CD4-positive, alpha-beta T cell treated with Interleukin-17A for 1 hour (primary cell): ENCODE data around the gene BHMT.
A peak's percentile ranks its signal among the peaks of the same experiment; 100 is the strongest.

Experiments
- DNase-seq: peaks from one replicate; pipeline ENCODE4 v3.0.0-alpha.2; 2020

The BHMT gene, protein sequence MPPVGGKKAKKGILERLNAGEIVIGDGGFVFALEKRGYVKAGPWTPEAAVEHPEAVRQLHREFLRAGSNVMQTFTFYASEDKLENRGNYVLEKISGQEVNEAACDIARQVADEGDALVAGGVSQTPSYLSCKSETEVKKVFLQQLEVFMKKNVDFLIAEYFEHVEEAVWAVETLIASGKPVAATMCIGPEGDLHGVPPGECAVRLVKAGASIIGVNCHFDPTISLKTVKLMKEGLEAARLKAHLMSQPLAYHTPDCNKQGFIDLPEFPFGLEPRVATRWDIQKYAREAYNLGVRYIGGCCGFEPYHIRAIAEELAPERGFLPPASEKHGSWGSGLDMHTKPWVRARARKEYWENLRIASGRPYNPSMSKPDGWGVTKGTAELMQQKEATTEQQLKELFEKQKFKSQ

DNA sequence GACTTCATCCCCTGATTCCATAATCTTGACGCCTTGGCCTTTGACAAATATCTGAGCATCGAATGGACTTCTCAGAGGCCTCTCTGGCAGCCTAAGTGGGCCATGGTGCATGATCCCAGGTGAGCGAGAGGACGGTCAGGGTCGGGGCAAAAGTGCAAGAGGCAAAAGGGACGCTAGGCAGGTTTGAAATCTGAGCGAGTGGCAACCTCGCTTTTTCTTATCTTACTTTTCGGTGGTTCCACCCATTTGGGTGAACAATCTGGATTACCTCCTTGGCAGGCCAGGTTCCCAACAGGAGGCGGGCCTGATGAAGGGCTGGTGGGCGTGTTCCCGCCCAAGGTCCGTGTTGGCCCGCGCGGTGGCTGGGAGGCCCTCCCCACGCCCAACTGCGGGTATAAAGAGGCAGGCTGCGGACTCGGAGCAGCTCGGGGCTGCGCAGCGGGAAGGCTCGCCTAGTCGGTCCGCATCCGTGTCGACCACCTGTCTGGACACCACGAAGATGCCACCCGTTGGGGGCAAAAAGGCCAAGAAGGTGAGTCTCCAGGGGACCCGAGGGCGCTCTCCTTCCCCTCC is at the start of gene BHMT:
Gene BHMT, plus strand, starts transcription at position 423 of the 573 bp plus-strand sequence. Its CDS starts 77 bp downstream, at position 500.
- no peak for DNase-seq

DNA sequence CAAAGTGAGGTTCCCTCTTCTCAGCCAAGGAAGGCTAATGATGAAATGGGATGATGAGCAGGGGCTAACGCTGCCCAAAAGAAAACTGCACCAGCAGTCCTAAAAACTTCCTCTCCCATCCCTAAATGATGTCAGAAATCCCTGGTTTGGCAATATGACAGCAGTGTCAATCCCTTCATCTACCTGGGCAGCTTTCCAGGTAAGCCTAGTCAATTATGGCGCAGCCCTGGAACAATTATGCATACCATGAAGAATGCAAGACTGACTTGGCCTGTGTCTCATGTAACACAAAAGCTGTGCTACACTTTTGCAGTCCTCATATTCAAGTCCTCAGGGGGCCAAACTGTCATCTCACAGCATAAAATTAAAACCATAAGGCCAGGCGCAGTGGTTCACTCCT is 49.2 kb upstream of the BHMT start:
- no peak for DNase-seq

DNA sequence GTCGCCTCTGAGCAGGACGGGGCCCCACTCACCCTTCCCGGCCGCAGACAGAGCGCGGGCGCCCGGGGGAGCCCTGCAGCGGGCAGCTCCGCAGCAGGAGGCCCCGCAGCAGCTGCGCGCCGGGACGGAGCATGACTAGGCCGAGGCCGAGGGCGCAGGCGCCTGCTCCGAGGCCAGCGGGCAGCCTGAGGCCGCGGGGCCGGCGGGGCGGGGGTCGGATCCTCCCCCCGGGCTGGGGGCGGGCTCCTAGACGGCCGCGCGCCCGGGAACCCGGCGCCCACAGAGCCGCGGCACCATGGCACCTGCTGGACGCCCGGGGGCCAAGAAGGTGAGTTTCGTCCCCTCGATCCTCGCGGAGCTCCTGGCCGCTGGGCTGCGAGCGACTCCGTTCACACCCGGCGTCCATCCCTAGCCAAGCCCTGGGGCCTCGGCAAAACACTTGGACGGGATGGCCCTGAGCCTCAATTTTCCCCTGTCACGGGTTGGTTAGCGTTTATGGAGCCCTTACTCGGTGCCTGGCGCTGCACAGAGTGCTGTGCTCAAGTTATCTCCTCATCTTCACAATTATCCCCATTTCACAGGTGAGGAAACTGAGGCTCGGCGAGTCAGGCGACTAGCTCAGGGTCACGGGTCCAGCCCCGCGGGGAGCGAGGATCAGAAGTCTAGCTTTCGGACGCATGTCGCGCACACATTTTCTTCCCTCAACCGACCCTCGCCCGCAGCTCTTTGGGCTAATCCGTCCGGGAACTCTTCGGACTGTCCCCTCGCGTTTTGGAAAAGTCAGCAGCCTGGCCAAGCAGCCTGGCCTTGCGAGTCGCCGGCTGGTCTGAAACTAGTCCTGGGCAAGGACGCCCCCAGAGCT is 41.9 kb upstream of the BHMT start, which contains the start of the genes BHMT2 and DMGDH:
Gene BHMT2, plus strand, starts transcription at position 280 of the 862 bp plus-strand sequence. Its CDS starts 16 bp downstream, at position 296.
Gene DMGDH, minus strand, starts transcription at position 187 of the 862 bp plus-strand sequence. Its CDS starts 54 bp downstream, at position 133.
- no peak for DNase-seq

DNA sequence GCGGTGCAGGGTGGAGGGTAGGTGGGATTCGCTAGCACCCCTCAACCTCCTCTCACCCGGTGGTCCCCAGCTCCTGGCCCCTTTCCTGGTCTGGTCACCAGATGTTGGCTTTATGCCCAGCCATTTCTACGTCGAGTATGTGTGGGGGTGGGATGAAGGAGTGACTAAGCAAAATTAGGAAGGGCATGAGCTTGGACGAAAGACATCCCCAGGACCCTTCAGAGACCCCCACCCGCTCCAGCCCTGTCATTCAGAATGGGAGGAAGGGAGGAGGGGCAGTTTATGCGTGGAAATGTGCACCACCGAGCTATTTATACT is 41.3 kb upstream of the BHMT start:
- DNase-seq, result no peak

DNA sequence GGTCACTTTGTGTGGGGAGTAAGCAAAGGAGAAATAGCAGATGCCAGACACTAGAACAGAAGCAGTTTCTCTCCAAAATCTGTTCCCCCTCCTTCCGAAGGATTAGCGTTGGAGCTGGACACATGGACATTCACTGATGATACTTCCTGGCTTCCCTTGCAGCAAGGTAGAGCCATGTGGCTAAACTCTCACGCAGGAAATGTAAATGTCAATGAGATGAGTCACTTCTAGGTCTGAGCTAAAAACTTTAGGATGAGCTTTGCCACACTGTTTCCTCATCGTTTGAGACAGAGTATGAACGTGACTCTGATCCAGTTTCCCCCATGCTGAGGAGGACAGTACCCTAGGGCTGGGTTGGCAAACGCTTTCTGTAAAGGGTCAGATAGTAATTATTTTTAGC is 37.0 kb upstream of the BHMT start:
- DNase-seq, result no peak

DNA sequence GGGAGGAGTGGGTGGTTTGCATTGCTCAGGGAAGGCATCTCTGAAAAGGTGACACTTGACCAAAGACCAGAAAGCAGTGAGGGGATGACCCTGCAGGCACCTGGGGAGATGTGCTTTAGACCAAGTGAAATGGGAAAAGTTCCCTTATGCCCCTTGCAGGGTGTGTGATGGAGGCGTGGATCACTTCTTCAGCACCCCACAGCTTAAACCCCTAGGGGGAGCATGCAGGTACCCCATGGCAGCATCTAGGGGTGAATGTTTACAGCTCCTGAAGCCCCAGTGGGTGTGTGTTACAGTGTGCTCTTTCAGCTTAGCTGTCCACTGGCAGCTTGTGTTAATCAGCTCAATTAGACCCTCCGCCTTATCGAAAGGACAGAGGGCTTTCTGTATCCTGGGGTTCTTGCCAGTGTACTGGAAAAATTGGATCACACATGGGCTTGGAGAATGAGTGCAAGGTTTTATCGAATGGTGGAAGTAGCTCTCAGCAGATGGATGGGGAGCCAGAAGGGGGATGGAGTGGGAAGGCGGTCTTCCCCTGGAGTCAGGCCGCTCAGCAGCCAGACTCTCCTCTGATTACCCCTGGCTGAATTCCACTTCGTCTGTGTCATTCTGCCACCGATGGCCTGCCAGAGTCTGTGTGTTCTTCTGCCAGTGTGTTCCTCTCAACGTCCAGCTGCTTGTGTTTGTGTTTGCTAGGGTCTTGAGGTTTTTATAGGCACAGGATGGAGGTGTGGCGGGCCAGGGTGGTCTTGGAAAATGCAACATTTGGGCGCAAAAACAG is 35.8 kb upstream of the BHMT start:
- DNase-seq, result no peak

DNA sequence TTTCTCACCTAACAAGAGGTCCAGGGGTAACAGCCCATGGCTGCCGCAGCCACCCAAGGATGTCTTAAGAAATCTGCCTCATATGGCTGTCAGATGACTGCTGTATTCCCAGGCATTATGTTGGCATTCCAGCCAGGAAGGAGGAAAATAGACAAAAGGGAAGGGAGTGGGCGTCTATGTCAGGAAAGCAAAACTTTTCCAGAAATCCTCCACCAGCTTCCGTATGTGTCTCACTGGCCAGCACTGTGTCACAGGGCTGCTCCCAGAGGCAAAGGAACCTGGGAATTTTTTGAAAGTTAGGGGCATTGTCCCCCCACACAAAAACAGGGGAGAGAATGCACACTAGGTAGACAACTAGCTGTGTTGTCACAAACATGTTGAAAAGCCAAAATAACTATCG is 34.8 kb upstream of the BHMT start:
- no peak for DNase-seq

DNA sequence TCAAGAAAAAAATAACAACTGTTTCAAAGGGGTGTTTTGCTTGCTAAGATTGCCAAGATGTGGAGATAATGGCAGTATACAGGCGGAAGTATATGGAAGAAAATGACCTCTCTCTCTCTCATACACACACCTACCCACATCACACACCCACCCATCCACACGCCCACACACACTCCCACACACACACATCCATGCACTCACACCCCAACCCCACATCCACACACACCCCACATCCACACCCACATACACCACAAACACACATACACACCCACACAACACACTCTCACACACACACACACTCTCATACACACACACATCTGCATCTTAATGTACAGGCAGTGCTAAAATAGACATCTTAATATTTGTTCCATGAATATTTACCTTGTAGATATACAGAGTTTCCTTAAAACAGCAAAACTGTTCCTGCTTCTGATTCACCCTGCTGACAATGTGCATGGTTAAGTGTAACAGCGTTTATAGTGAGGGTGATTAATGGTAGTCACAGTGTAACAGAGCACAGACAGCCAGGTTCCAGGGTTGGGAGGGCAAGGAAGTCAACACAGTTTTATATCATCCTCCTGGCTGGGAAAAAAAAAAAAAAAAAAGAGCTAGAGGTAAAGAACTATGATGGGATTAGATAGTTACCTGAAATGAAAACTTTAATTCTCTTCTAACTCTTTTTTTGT is 33.8 kb upstream of the BHMT start:
- DNase-seq, result no peak

DNA sequence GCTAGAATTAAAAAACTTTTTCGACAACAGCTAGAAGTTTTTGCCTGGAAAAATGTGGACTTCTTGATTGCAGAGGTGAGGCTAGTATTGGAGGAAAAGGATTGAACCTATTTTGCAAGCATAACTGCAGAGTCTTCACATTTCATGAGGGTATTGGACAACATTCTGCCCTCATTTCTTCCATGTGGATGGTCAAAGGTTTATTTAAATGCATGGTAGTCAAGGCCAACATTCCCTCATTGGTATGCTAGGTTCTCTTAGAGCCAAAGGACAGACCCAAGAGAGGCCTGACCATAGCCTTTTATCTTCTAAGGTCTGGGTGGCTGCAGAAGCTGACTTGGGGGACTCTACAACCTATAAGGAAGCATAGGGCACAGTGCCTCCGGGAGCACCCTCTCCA is 30.8 kb upstream of the BHMT start:
- DNase-seq, result no peak

DNA sequence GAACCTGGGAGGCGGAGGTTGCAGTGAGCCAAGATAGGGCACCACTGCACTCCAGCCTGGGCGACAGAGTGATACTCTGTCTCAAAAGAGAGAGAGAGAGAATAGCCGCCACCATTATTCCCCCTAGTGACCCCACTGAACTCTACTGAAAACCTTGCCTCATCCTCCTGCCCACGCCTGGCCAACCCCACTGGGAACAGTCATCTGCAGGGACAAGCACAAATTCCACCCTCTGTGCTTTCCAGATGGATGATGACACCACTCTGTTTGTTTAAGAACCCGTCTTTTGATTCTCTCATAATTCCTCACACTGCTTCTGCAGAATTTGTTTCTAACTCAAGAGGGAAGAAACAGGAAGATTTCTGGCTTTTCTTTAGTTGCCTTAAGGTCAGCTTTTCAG is 29.8 kb upstream of the BHMT start:
- DNase-seq, result no peak

DNA sequence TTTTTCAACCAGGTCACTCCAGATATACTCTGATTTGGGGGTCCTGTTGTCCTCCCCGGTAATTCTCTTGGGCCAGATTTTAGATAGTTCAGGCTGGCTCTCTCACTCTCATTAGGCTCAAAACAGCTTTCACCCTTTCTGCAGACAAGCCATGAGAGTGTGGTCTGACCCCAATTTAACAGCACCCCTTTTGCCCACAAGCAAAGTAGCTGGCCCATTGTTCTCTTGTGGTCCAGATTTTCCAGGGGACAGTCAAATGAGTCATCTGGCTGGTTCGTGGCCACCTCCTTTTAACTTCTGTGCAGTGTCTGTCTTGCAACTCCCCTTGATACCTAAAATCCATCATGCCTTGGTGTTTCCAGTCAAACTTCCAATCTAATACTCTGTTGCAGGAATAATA is 25.5 kb upstream of the BHMT start:
- no peak for DNase-seq

DNA sequence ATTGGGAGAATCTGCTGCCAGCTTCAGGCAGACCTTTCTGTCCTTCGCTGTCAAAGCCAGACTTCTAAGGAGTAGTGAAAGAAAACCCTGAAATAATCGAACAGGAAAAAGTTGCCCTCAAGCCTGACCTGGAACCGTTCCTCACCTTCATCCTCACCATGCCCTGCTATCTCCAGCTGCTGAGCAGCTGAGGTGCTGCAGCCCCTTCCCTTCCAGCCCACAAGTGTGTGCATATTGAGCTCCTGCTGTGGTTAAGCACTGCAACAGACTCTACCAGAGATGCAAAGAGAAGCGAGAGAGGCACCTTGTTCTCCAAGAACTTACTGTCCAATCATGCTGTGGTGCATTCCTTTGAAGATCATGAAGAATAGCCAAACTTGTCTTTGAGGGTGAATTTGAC is 23.1 kb upstream of the BHMT start:
- no peak for DNase-seq

DNA sequence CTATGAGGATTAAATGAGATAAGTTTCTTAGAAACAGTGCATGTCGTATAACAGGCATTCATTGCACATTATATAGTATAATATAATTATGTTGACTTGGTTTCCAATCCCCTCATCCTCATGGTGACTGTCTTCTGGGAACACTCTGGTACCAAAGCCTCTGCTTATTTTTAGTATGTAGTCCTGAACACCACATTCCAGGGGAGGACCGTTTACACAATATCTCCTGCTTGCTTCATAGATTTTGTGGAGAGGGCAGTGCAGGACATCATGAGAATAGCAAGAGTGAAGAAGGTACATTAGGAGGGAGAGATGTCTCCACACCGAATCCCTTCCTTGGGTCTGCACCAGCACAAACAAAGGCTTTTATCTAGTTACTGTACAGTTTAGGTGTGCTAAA is 20.5 kb upstream of the BHMT start:
- no peak for DNase-seq

DNA sequence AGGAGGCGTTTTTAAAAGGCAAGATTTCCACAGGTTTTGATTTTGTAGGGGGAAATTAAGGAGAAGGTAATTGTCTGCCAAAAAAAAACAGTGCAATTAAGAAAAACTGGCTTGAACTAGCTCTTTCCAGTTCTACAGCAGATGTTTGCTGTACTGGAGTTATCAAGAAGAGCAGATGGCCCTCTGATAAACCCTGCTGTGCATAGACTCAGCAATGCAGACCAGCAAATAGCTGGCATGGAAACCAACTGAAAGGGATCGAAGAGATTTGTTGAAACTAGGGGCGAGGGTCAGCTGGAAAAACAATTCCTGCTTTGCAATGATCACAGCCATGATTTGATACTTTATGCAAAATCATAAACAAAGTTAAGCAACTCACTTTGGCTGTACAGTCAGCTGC is 17.8 kb upstream of the BHMT start:
- DNase-seq, result no peak

DNA sequence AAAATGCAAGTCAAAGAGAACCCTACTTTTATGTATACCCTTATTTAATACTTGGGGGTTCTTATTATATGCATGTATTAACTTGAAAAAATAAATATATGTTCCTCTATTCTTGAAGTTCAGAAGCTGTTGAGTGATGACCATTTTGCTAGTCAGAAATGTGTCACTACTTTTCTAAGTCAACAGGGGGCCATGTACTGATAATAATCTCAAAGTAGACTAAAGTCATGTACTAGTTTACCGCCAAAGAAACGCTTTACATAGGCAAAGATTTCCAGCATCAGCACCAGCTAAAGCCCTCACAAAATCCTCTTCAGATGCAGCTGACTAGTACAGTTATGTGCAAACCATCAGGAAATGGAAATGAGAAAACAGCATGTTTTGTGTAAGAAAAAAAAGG is 5.7 kb upstream of the BHMT start:
- no peak for DNase-seq

DNA sequence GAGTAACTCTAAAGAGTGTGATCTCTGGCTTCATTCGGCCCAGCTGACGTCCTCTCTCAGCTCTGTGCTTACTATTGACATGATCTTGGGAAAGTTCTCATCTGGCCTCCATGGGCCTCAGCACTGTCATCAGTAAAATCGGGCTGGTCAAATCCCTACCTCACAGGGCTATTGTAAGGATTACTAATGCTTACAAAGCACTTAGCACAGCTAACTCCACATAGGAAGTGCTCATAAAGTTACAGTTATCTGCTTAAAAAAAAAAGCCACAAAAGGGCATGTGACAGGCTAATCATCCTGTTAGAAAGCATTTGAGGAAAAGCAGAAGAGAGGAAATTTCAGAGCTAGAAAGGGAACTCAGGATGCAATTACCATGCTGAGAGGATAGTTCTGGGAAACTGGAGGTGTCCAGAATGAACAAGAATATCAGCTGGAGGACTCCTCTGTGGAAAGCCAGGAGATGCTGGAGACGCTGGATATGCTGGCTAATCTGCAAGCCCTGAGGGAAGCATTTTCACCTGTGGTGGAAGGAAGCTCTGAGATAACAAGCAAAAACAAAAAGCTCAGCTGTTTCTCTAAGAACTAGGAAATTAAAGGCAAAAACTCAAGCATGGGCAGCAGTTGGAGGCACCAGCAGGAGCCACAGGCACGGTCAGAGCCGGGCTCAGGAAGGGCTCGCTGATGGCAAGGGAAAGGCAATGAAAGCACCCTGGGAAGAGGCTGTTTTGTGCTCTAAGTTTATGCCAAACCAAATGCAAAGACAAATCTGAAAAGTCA is 4.4 kb upstream of the BHMT start:
- DNase-seq, result no peak

DNA sequence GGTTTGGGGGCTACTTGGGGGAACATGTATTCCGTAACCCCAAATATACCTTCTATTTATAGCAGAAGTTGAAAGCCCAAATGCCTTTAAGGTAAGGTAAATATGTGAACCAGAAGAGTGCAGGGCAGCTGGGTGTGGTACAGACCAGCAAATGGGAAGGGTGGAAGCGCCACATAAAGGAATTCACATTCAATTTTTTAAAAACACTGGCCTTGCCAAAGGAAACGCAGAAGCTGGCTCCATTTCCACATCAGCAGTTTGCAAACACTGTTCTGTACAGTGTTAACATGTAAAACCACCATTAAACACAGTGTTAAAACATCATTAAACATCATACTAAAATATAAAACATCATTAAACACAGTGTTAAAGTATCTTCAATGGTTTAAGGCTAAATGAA is 3.5 kb upstream of the BHMT start:
- DNase-seq, result no peak

DNA sequence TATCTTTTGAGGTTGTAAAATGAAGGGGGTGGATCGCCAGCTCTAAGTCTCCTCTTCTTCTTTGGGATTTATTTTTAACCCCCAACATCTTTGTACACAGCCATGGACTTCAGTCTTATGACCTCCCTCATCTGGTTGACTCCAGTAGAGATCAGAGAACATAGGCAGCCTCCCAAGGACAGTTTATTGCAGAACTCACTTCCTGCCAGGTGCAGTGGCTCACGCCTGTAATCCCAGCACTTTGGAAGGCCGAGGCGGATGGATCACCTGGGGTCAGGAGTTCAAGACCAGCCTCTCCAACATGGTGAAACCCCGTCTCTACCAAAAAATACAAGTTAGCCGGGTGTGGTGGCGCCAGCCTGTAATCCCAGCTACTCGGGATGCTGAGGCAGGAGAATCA is 2.8 kb upstream of the BHMT start:
- DNase-seq, result no peak

DNA sequence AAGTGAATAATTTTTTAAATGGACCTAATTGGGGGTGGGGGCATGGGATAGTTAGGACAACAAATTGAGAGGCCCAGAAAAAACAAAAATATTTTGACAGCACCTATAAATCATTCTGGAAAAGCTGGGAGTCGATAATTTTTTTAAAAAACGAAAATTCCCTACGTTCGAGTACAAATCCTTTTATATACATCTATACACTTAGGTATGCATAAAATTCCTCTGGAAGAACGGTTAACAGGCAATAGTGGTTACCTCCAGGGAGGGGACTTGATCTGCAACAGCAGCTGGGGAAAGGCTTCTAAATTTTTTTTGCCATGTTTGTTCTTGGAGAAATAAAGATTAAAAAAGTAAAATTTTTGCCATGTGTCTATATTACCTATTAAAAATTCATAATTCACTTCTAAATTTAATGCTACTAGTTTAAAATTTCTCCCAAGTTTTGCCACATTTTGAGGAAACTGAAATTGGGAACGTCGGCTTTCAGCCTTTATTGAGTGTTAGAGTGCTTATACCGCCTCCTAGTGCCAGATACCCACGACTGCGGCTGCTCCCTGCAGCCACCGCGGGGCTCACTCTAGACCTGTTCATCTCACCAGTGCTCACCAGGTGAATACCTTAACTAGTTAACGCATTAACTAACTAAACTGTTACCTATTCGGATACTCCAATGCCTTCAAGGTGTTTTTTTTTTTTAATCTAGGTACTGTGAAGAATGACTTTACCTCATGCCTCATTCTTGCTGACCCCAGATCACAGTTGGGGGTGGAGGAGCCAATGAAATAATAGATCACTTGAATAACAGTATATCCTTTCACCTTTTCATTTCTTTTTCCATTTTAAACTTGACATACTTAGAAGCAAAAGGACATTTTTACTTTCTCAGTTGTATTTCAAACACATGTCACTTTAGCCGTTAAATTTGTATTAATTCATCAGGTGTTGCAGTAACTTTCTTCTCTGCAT is 1.8 kb upstream of the BHMT start:
- peak; percentile 18 for DNase-seq
